ENCODE data around the gene KRT73. TPM values are rescaled to one million over a fixed set of nuclear protein-coding genes. Genes with fewer than 3 reads are reported as not detected.

KRT73 gene
- total RNA-seq, 2 donors from 2014 or later, result not detected

GRCh38 chr12:52601671-52602070 lies 16.7 kb downstream of the KRT73 start:
- H3K36me3 Mint-ChIP-seq (ENCODE audit: low read depth), result no peaks in the 10 kb centered on the region
- Histone ChIP-seq H3K36me3 (ENCODE audit: control insufficient read depth, insufficient read depth, low read length) (no peaks in the 10 kb centered on the region), H3K9me3 (ENCODE audit: control insufficient read depth, low read length) (no peaks in the 10 kb centered on the region), H3K27ac (ENCODE audit: low read depth, low read length) (no peak overlapping the region), H3K9ac (ENCODE audit: extremely low read depth, low read length, poor library complexity, severe bottlenecking) (no peak overlapping the region), H3K27me3 (ENCODE audit: control insufficient read depth, insufficient read depth, low read length, poor library complexity, severe bottlenecking) (peaks cover 37% of the 10 kb centered on the region), H3K4me1 (ENCODE audit: control insufficient read depth, insufficient read depth, low read length) (no peaks in the 10 kb centered on the region), H3K4me3 (ENCODE audit: low read length) (no peak overlapping the region)
- H3K27ac Mint-ChIP-seq, result no peak overlapping the region
- TF ChIP-seq CTCF (conservative IDR thresholded peaks at IDR 0.05), result no peak
- WGBS, 2 experiments (ENCODE audit: insufficient coverage in 1 of 2, insufficient read length in 1 of 2), result 88 to 100% methylated on average over 1 to 4 of the region's 4 CpGs
- H3K4me1 Mint-ChIP-seq, result peaks cover 6% of the 10 kb centered on the region
- no peaks in the 10 kb centered on the region for H3K9me3 Mint-ChIP-seq
- H3K27me3 Mint-ChIP-seq (ENCODE audit: insufficient read depth), result peaks cover 79% of the 10 kb centered on the region
- peak; percentile 34 for DNase-seq
- H3K4me3 Mint-ChIP-seq, result no peak overlapping the region

GRCh38 chr12:52600941-52601481 lies 17.3 kb downstream of the KRT73 start, which contains the start of gene KRT72:
KRT72 (minus strand) TSS chr12:52601463; CDS start chr12:52601452, 11 bp downstream.
- Histone ChIP-seq H3K4me3 (ENCODE audit: low read length) (no peak within 1 kb of the TSS), H3K27ac (ENCODE audit: low read depth, low read length) (no peak within 1 kb of the TSS), H3K9ac (ENCODE audit: extremely low read depth, low read length, poor library complexity, severe bottlenecking) (no peak within 1 kb of the TSS), H3K36me3 (ENCODE audit: control insufficient read depth, insufficient read depth, low read length) (no peaks in the 10 kb centered on the region), H3K27me3 (ENCODE audit: control insufficient read depth, insufficient read depth, low read length, poor library complexity, severe bottlenecking) (peaks cover 31% of the 10 kb centered on the region), H3K4me1 (ENCODE audit: control insufficient read depth, insufficient read depth, low read length) (no peaks in the 10 kb centered on the region), H3K9me3 (ENCODE audit: control insufficient read depth, low read length) (no peaks in the 10 kb centered on the region)
- Mint-ChIP-seq H3K9me3 (no peaks in the 10 kb centered on the region), H3K36me3 (ENCODE audit: low read depth) (no peaks in the 10 kb centered on the region), H3K4me3 (no peak within 1 kb of the TSS), H3K27ac (no peak within 1 kb of the TSS), H3K4me1 (peaks cover 6% of the 10 kb centered on the region), H3K27me3 (ENCODE audit: insufficient read depth) (peaks cover 76% of the 10 kb centered on the region)
- no peak for TF ChIP-seq CTCF (conservative IDR thresholded peaks at IDR 0.05)
- WGBS, 2 experiments (ENCODE audit: insufficient coverage in 1 of 2, insufficient read length in 1 of 2), result 93% methylated on average over 37 to 48 of the region's 48 CpGs
- DNase-seq, result peak; percentile 49

DNA sequence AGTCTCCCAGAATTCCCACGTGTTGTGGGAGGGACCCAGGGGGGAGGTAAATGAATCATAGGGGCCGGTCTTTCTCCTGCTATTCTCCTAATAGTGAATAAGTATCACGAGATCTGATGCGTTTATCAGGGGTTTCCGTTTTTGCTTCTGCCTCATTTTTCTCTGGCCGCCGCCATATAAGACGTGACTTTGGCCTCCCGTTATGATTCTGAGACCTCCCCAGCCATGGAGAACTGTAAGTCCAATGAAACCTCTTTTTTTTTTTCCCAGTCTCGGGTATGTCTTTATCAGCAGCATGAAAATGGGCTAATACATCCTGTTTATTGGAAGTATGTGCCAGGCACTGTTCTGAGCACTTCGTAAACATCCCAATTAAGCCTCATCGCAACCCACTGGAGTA lies 17.9 kb downstream of the KRT73 start:
- H3K36me3 ChIP-seq (ENCODE audit: control insufficient read depth, insufficient read depth, low read length), result no peaks in the 10 kb centered on the region
- WGBS, 2 experiments (ENCODE audit: insufficient coverage in 1 of 2, insufficient read length in 1 of 2), result 93 to 94% methylated on average over 12 of the region's 12 CpGs
- H3K9me3 ChIP-seq (ENCODE audit: control insufficient read depth, low read length), result no peaks in the 10 kb centered on the region
- peaks cover 28% of the 10 kb centered on the region for H3K27me3 ChIP-seq (ENCODE audit: control insufficient read depth, insufficient read depth, low read length, poor library complexity, severe bottlenecking)
- H3K27ac ChIP-seq (ENCODE audit: low read depth, low read length), result no peak overlapping the region
- H3K4me1 ChIP-seq (ENCODE audit: control insufficient read depth, insufficient read depth, low read length), result no peaks in the 10 kb centered on the region
- H3K4me3 ChIP-seq (ENCODE audit: low read length), result no peak overlapping the region
- Mint-ChIP-seq H3K4me1 (peaks cover 6% of the 10 kb centered on the region), H3K27ac (no peak overlapping the region), H3K4me3 (no peak overlapping the region), H3K36me3 (ENCODE audit: low read depth) (no peaks in the 10 kb centered on the region), H3K27me3 (ENCODE audit: insufficient read depth) (peaks cover 71% of the 10 kb centered on the region), H3K9me3 (no peaks in the 10 kb centered on the region)
- no peak overlapping the region for H3K9ac ChIP-seq (ENCODE audit: extremely low read depth, low read length, poor library complexity, severe bottlenecking)
- no peak for TF ChIP-seq CTCF (conservative IDR thresholded peaks at IDR 0.05)
- DNase-seq, result peak; percentile 6

Measured in endodermal cell (in vitro differentiated cells).